GM23338 (cell line): Measurements from ENCODE around the gene COL4A6. TPM values are rescaled to one million over a fixed set of nuclear protein-coding genes. Genes with fewer than 3 reads are reported as not detected.
"Not testable (repeated sequence)": the region's sequence is repeated elsewhere in the genome, so short reads cannot be mapped to it uniquely, and the experiment has no call there.

Experiments used
- ATAC-seq: fragments of 200-7000 bp; cut with Tn5 transposase; 3 replicates; pipeline ENCODE4 v1.9.1; 2020
- DNase-seq: peaks from one replicate; pipeline ENCODE4 v3.0.0-alpha.2; 2015; ENCODE audit warnings: low spot score
- H2AFZ ChIP-seq: fragments of 200-600 bp; sonication (generic); 2 replicates; pipeline ENCODE4 v1.8.0; 2016; ENCODE audit warnings: antibody characterized with exemption, mild to moderate bottlenecking, moderate library complexity
- H3F3A ChIP-seq: fragments of 200-600 bp; sonication (generic); replicated peaks from 2 replicates; pipeline ENCODE4 v1.8.0; 2017; ENCODE audit warnings: antibody characterized with exemption, mixed run types, low read depth
- H3K27ac ChIP-seq: fragments of 200-600 bp; sonication (generic); 2 replicates; pipeline ENCODE4 v1.6.1; 2016; ENCODE audit warnings: low read depth
- H3K27me3 ChIP-seq: fragments of 200-600 bp; sonication (generic); 2 replicates; pipeline ENCODE4 v1.8.0; 2016; ENCODE audit warnings: mild to moderate bottlenecking, mixed run types, moderate library complexity; ENCODE audit not compliant: insufficient read depth
- H3K36me3 ChIP-seq: fragments of 200-600 bp; sonication (generic); 2 replicates; pipeline ENCODE4 v1.8.0; 2016; ENCODE audit warnings: mild to moderate bottlenecking; ENCODE audit not compliant: insufficient read depth
- H3K4me1 ChIP-seq: fragments of 200-600 bp; sonication (generic); 2 replicates; pipeline ENCODE4 v1.8.0; 2016; ENCODE audit warnings: mild to moderate bottlenecking, moderate library complexity; ENCODE audit not compliant: insufficient read depth
- H3K4me2 ChIP-seq: fragments of 200-600 bp; sonication (generic); 2 replicates; pipeline ENCODE4 v1.7.1; 2017; ENCODE audit warnings: mixed run types
- H3K4me3 ChIP-seq: fragments of 200-600 bp; sonication (generic); 2 replicates; pipeline ENCODE4 v1.6.1; 2016; ENCODE audit warnings: mixed run types
- H3K79me2 ChIP-seq: fragments of 200-600 bp; sonication (generic); replicated peaks from 2 replicates; pipeline ENCODE4 v1.8.0; 2017; ENCODE audit warnings: mild to moderate bottlenecking; ENCODE audit not compliant: insufficient read depth
- H3K9me2 ChIP-seq: fragments of 200-600 bp; sonication (generic); 2 replicates; pipeline ENCODE4 v1.8.0; 2017; ENCODE audit not compliant: insufficient read depth
- H4K20me1 ChIP-seq: fragments of 200-600 bp; sonication (generic); replicated peaks from 2 replicates; pipeline ENCODE4 v1.8.0; 2017; ENCODE audit warnings: mild to moderate bottlenecking; ENCODE audit not compliant: insufficient read depth
- H3K27ac Mint-ChIP-seq: 2 replicates; pipeline ENCODE4 v1.8.0; 2020; ENCODE audit warnings: inconsistent platforms, mild to moderate bottlenecking, moderate library complexity, mixed read lengths
- H3K27me3 Mint-ChIP-seq: 3 replicates; pipeline ENCODE4 v1.8.0; 2022; ENCODE audit warnings: low read depth, mild to moderate bottlenecking, moderate library complexity, mixed read lengths, inconsistent platforms; ENCODE audit not compliant: insufficient read depth, poor library complexity
- H3K36me3 Mint-ChIP-seq: 3 replicates; pipeline ENCODE4 v1.8.0; 2021; ENCODE audit warnings: low read depth, mild to moderate bottlenecking, inconsistent platforms, moderate library complexity, mixed read lengths
- H3K4me1 Mint-ChIP-seq: 3 replicates; pipeline ENCODE4 v1.8.0; 2020; ENCODE audit warnings: mild to moderate bottlenecking, inconsistent platforms, mixed read lengths
- H3K4me3 Mint-ChIP-seq: 3 replicates; pipeline ENCODE4 v1.8.0; 2021; ENCODE audit warnings: moderate library complexity, mild to moderate bottlenecking, inconsistent platforms, mixed read lengths
- H3K9me3 Mint-ChIP-seq: 3 replicates; pipeline ENCODE4 v1.8.0; 2020; ENCODE audit warnings: moderate library complexity, mild to moderate bottlenecking, inconsistent platforms, mixed read lengths
- CREB1 ChIP-seq: fragments of 250-450 bp; sonication (Bioruptor Pico); IDR thresholded peaks from 2 replicates; pipeline ENCODE4 v1.5.0; 2020; ENCODE audit warnings: low read depth, mild to moderate bottlenecking, moderate library complexity
- EZH2 ChIP-seq: fragments of 200-600 bp; sonication (generic); IDR thresholded peaks from one replicate; pipeline ENCODE4 v1.8.0; 2017; ENCODE audit warnings: antibody characterized with exemption, mild to moderate bottlenecking, low read depth; ENCODE audit not compliant: unreplicated experiment
- POLR2AphosphoS5 ChIP-seq: IDR thresholded peaks from 2 replicates; pipeline ENCODE4 v1.6.1; 2016; ENCODE audit warnings: antibody characterized with exemption, low read depth
- STAT1 ChIP-seq: IDR thresholded peaks from one replicate; pipeline ENCODE4 v1.6.1; 2016; ENCODE audit warnings: antibody characterized with exemption; ENCODE audit not compliant: unreplicated experiment
- ZNF331 ChIP-seq: fragments of 250-450 bp; sonication (Bioruptor Pico); IDR thresholded peaks from 2 replicates; pipeline ENCODE4 v1.5.0; 2020; ENCODE audit warnings: low read depth, mild to moderate bottlenecking, moderate library complexity
- polyA plus RNA-seq: library from polyadenylated mRNA; unstranded; fragments of >200 nt; fragmentation: Nextera tagmentation; extraction: Ambion mirVana; gene quantifications from 2 replicates; pipeline ENCODE4 v1.2.1, GENCODE V29; 2016
- total RNA-seq: library from RNA; depleted of rRNA; stranded (reverse); fragments of >200 nt; shearing (Covaris generic); gene quantifications from 2 replicates; pipeline ENCODE4 v1.2.3, GENCODE V29; 2014
- TF ChIP-seq, protein P1 (sequence below), 2 experiments: fragments of 200-600 bp in 1 of 2; sonication (generic) in 1 of 2; conservative IDR thresholded peaks; 2 replicates each; pipeline versions ENCODE4 v1.5.1 to v1.6.1; 2016 to 2017; ENCODE audit warnings: antibody characterized with exemption in 2 of 2, low read depth in 2 of 2, mild to moderate bottlenecking in 2 of 2, moderate library complexity in 1 of 2
- TF ChIP-seq, protein P2 (sequence below): IDR thresholded peaks from 2 replicates; pipeline ENCODE4 v1.6.1; 2016; ENCODE audit warnings: antibody characterized with exemption
- TF ChIP-seq, protein P3 (sequence below): IDR thresholded peaks from one replicate; pipeline ENCODE4 v1.6.1; 2018; ENCODE audit warnings: antibody characterized with exemption; ENCODE audit not compliant: unreplicated experiment

Gene COL4A6
- total and polyA plus RNA-seq, 2 experiments from 2014 or later: 4.1 to 15.2 TPM

DNA sequence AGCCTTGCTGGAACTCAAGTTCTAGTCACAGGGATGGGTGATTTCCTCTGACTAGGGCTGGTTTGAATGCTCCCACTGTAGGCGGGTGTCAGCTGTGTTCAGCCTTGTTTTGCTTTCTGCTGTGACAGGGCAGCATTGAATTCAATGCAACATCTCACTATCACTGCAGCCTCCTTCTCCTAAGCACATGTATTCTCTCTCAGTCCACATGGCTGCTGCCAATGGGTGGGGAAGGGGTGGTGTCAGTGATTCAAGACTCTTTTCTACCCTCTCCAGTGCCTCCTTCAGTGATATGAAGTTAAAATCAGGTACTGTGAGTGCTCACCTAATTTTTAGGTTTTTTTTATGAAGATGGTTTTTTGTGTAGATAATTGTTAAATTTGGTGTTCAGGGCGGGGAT lies 47.7 kb upstream of the COL4A6 start:
- Histone ChIP-seq H3K9me2 (no peaks in the 10 kb centered on the region), H3K27ac (no peak overlapping the region), H3F3A (no peaks in the 10 kb centered on the region), H3K79me2 (no peaks in the 10 kb centered on the region), H4K20me1 (no peaks in the 10 kb centered on the region), H3K27me3 (no peaks in the 10 kb centered on the region), H3K4me1 (no peaks in the 10 kb centered on the region), H3K36me3 (no peaks in the 10 kb centered on the region), H3K4me3 (no peak overlapping the region), H2AFZ (no peak overlapping the region), H3K4me2 (no peak overlapping the region)
- no peak for ATAC-seq
- no peak for DNase-seq
- Mint-ChIP-seq H3K27me3 (no peaks in the 10 kb centered on the region), H3K4me3 (no peak overlapping the region), H3K27ac (no peak overlapping the region), H3K9me3 (peaks cover 4% of the 10 kb centered on the region), H3K4me1 (no peaks in the 10 kb centered on the region), H3K36me3 (peaks cover 20% of the 10 kb centered on the region)
- no peak for TF ChIP-seq EZH2
- TF ChIP-seq, protein P1, sequence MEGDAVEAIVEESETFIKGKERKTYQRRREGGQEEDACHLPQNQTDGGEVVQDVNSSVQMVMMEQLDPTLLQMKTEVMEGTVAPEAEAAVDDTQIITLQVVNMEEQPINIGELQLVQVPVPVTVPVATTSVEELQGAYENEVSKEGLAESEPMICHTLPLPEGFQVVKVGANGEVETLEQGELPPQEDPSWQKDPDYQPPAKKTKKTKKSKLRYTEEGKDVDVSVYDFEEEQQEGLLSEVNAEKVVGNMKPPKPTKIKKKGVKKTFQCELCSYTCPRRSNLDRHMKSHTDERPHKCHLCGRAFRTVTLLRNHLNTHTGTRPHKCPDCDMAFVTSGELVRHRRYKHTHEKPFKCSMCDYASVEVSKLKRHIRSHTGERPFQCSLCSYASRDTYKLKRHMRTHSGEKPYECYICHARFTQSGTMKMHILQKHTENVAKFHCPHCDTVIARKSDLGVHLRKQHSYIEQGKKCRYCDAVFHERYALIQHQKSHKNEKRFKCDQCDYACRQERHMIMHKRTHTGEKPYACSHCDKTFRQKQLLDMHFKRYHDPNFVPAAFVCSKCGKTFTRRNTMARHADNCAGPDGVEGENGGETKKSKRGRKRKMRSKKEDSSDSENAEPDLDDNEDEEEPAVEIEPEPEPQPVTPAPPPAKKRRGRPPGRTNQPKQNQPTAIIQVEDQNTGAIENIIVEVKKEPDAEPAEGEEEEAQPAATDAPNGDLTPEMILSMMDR (conservative IDR thresholded peaks at IDR 0.05; ENCODE audit: low read depth in 2 of 2): no peak
- TF ChIP-seq, protein P2, sequence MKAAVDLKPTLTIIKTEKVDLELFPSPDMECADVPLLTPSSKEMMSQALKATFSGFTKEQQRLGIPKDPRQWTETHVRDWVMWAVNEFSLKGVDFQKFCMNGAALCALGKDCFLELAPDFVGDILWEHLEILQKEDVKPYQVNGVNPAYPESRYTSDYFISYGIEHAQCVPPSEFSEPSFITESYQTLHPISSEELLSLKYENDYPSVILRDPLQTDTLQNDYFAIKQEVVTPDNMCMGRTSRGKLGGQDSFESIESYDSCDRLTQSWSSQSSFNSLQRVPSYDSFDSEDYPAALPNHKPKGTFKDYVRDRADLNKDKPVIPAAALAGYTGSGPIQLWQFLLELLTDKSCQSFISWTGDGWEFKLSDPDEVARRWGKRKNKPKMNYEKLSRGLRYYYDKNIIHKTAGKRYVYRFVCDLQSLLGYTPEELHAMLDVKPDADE: no peak
- TF ChIP-seq ZNF331 (CRISPR knock-in tag): no peak
- TF ChIP-seq POLR2AphosphoS5: no peak
- no peak for TF ChIP-seq CREB1 (CRISPR knock-in tag)
- TF ChIP-seq, protein P3, sequence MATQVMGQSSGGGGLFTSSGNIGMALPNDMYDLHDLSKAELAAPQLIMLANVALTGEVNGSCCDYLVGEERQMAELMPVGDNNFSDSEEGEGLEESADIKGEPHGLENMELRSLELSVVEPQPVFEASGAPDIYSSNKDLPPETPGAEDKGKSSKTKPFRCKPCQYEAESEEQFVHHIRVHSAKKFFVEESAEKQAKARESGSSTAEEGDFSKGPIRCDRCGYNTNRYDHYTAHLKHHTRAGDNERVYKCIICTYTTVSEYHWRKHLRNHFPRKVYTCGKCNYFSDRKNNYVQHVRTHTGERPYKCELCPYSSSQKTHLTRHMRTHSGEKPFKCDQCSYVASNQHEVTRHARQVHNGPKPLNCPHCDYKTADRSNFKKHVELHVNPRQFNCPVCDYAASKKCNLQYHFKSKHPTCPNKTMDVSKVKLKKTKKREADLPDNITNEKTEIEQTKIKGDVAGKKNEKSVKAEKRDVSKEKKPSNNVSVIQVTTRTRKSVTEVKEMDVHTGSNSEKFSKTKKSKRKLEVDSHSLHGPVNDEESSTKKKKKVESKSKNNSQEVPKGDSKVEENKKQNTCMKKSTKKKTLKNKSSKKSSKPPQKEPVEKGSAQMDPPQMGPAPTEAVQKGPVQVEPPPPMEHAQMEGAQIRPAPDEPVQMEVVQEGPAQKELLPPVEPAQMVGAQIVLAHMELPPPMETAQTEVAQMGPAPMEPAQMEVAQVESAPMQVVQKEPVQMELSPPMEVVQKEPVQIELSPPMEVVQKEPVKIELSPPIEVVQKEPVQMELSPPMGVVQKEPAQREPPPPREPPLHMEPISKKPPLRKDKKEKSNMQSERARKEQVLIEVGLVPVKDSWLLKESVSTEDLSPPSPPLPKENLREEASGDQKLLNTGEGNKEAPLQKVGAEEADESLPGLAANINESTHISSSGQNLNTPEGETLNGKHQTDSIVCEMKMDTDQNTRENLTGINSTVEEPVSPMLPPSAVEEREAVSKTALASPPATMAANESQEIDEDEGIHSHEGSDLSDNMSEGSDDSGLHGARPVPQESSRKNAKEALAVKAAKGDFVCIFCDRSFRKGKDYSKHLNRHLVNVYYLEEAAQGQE: no peak

DNA sequence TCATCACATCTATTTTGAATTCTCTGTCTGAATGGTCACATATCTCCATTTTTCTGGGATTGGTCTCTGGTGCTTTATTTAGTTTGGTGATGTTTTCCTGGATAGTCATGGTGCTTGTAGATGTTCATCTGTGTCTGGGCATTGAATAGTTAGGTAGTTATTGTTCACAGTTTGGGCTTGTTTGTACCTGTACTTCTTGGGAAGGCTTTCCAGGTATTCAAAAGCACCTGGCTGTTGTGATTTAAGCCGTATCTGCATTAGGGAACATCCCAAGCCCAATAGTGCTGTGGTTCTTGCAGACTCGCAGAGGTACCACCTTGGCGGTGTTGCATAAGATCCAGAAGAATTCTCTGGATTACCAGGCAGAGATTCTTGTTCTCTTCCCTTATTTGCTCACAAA lies 46.0 kb upstream of the COL4A6 start:
- no peak for TF ChIP-seq STAT1
- TF ChIP-seq, protein P1 (conservative IDR thresholded peaks at IDR 0.05; ENCODE audit: low read depth in 2 of 2): no peak
- Histone ChIP-seq H3K9me2 (no peaks in the 10 kb centered on the region), H3K4me1 (no peaks in the 10 kb centered on the region), H3K36me3 (no peaks in the 10 kb centered on the region), H3F3A (no peaks in the 10 kb centered on the region), H2AFZ (no peak overlapping the region), H3K4me2 (no peak overlapping the region), H3K27ac (no peak overlapping the region), H4K20me1 (no peaks in the 10 kb centered on the region), H3K79me2 (no peaks in the 10 kb centered on the region), H3K4me3 (no peak overlapping the region), H3K27me3 (no peaks in the 10 kb centered on the region)
- H3K27me3 Mint-ChIP-seq: no peaks in the 10 kb centered on the region
- H3K36me3 Mint-ChIP-seq: peaks cover 27% of the 10 kb centered on the region
- no peak overlapping the region for H3K4me3 Mint-ChIP-seq
- H3K27ac Mint-ChIP-seq: no peak overlapping the region
- H3K9me3 Mint-ChIP-seq: peaks cover 4% of the 10 kb centered on the region
- ATAC-seq (no peak), DNase-seq (no peak)
- H3K4me1 Mint-ChIP-seq: no peaks in the 10 kb centered on the region

DNA sequence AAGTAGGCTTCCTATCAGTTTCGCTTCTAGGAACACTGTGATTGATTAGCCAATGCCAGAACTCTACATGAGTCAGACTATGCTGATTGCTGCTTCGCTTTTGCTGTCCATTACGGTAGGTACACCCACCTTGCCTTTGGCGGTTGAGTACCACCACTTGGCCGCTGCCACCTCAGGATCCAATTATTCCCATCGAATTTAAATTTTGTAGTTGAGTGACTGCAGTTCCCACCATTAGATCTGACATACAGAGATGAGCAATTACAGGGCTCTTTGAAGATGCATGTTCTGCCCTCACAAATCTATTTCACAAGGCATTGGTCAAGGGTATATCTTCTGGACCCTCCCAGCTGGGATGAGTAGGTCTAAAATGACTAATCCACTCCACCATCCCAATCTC lies 43.3 kb upstream of the COL4A6 start:
- not testable (repeated sequence) for H3K27ac ChIP-seq, H3K27me3 Mint-ChIP-seq, H3K4me1 ChIP-seq, H2AFZ ChIP-seq, ATAC-seq, H3K4me3 ChIP-seq, H3K9me3 Mint-ChIP-seq, H3K9me2 ChIP-seq, H3K4me3 Mint-ChIP-seq, H3K79me2 ChIP-seq, DNase-seq, H3F3A ChIP-seq, H3K27ac Mint-ChIP-seq, H4K20me1 ChIP-seq, H3K4me1 Mint-ChIP-seq, H3K27me3 ChIP-seq, H3K4me2 ChIP-seq, H3K36me3 ChIP-seq
- H3K36me3 Mint-ChIP-seq: peaks cover 44% of the 10 kb centered on the region
